GM10248 (cell line): Measurements from ENCODE around the gene B3GALT5.

ENCODE experiments used
- CTCF ChIA-PET: fragments of 300-600 bp; sonication (Branson Sonifier 250); formaldehyde crosslinking; extraction: SDS; loops from one replicate; lab custom pipeline; 2021; ENCODE audit warnings: antibody characterized with exemption; lab: Yijun Ruan, JAX
- POLR2A ChIA-PET: fragments of 350-650 bp; sonication (Branson Sonifier 250); formaldehyde crosslinking; extraction: SDS; loops from one replicate; lab custom pipeline; 2020; ENCODE audit warnings: antibody characterized with exemption; lab: Yijun Ruan, JAX
- DNase-seq: peaks from one replicate; pipeline ENCODE4 v3.0.0; 2012; ENCODE audit errors: extremely low spot score
- CTCF ChIP-seq: IDR thresholded peaks from 2 replicates; pipeline ENCODE4 v1.5.1; 2012; ENCODE audit warnings: mild to moderate bottlenecking, low read depth; ENCODE audit errors: extremely low read depth, missing control alignments, control extremely low read depth

The B3GALT5 gene

GRCh38 chr21:39631842-39632562, 19.3 kb downstream of the B3GALT5 start:
- POLR2A ChIA-PET, result no interaction called here
- CTCF ChIA-PET, result interaction anchor here (1.1 kb wide), 1 partner anchor 38 kb away, joined by 3 read pairs; no protein-coding TSS in a partner anchor
- TF ChIP-seq CTCF, result no peak
- DNase-seq, result no peak

- POLR2A ChIA-PET, result no interaction called here
- CTCF ChIA-PET, result no interaction called here
- DNase-seq, result no peak
- TF ChIP-seq CTCF, result no peak
Observed at GRCh38 chr21:39632796-39633442, 20.2 kb downstream of the B3GALT5 start.

- TF ChIP-seq CTCF, result no peak
- CTCF ChIA-PET, result interaction anchor here (1.5 kb wide), 1 partner anchor 19 kb away, joined by 3 read pairs; no protein-coding TSS in a partner anchor
- DNase-seq, result no peak
- POLR2A ChIA-PET, result no interaction called here
Observed at GRCh38 chr21:39633770-39634181, 21.0 kb downstream of the B3GALT5 start.

- ChIA-PET POLR2A (no interaction called here), CTCF (interaction anchor here (1.5 kb wide), 1 partner anchor 19 kb away, joined by 3 read pairs; no protein-coding TSS in a partner anchor)
- no peak for DNase-seq
- no peak for TF ChIP-seq CTCF
Observed at GRCh38 chr21:39634507-39634906, 21.8 kb downstream of the B3GALT5 start.

- CTCF ChIA-PET, result no interaction called here
- POLR2A ChIA-PET, result no interaction called here
- no peak for DNase-seq
- TF ChIP-seq CTCF, result no peak
Observed at GRCh38 chr21:39637197-39637970, 24.6 kb downstream of the B3GALT5 start.

GRCh38 chr21:39637971-39638240, 25.2 kb downstream of the B3GALT5 start:
- POLR2A ChIA-PET, result no interaction called here
- DNase-seq, result no peak
- CTCF ChIA-PET, result no interaction called here
- no peak for TF ChIP-seq CTCF
